B cell (primary cell): Measurements from ENCODE around the gene CTRB2. TPM values are rescaled to one million over a fixed set of nuclear protein-coding genes. Genes with fewer than 3 reads are reported as not detected.

Experiments
- ATAC-seq: fragments of 200-7000 bp; cut with Tn5 transposase; one replicate; pipeline ENCODE4 v1.10.0; 2021; ENCODE audit warnings: low read depth, mild to moderate bottlenecking, moderate number of reproducible peaks, moderate library complexity
- CTCF ChIA-PET: fragments of 350-600 bp; sonication (Branson Sonifier 250); formaldehyde crosslinking; loops from one replicate; lab custom pipeline; 2021; ENCODE audit warnings: antibody characterized with exemption, inconsistent platforms; lab: Charles Lee
- POLR2A ChIA-PET: fragments of 350-600 bp; sonication (Branson Sonifier 250); formaldehyde crosslinking; loops from one replicate; lab custom pipeline; 2021; ENCODE audit warnings: antibody characterized with exemption; lab: Charles Lee
- DNase-seq: peaks from one replicate; pipeline ENCODE4 v3.0.0; 2013
- H2AFZ ChIP-seq: 2 replicates; pipeline ENCODE4 v1.6.1; 2012; ENCODE audit warnings: mild to moderate bottlenecking, low read depth, low read length; ENCODE audit not compliant: insufficient read depth, poor library complexity, severe bottlenecking
- H3K27ac ChIP-seq, 2 donors: 1 replicate in 1 of 2; 2 replicates in 1 of 2; pipeline ENCODE4 v1.5.1; 2012 to 2013; ENCODE audit warnings: low read length in 2 of 2, mild to moderate bottlenecking in 2 of 2, moderate library complexity in 1 of 2
- H3K27me3 ChIP-seq, 4 experiments: fragments of 200-600 bp in 1 of 4; sonication (generic) in 1 of 4; replicated peaks in 1 of 4; 1 replicate in 2 of 4; 2 replicates in 2 of 4; pipeline versions ENCODE4 v1.6.1 to v1.7.0; 2013 to 2016; ENCODE audit warnings: low read length in 3 of 4, mild to moderate bottlenecking in 2 of 4, mixed read lengths in 1 of 4, moderate library complexity in 1 of 4; ENCODE audit not compliant: insufficient read depth in 4 of 4, control insufficient read depth in 3 of 4; ENCODE audit errors: control extremely low read depth in 1 of 4
- H3K36me3 ChIP-seq, 2 experiments: replicated peaks in 1 of 2; 1 replicate in 1 of 2; 2 replicates in 1 of 2; pipeline versions ENCODE4 v1.6.1 to v1.7.1; 2013; ENCODE audit warnings: low read length in 1 of 2; ENCODE audit not compliant: insufficient read depth in 2 of 2, control insufficient read depth in 1 of 2; ENCODE audit errors: control extremely low read depth in 1 of 2, extremely low read depth in 1 of 2
- H3K4me1 ChIP-seq, 2 donors: fragments of 200-600 bp in 1 of 2; sonication (generic) in 1 of 2; 1 replicate in 1 of 2; 2 replicates in 1 of 2; pipeline versions ENCODE4 v1.5.1 to v1.6.1; 2013 to 2017; ENCODE audit warnings: low read length in 2 of 2; ENCODE audit not compliant: control insufficient read depth in 2 of 2, insufficient read depth in 2 of 2
- H3K4me2 ChIP-seq: replicated peaks from 2 replicates; pipeline ENCODE3; 2012; ENCODE audit warnings: mild to moderate bottlenecking, low read depth, low read length; ENCODE audit not compliant: poor library complexity, severe bottlenecking
- H3K4me3 ChIP-seq, 5 experiments: fragments of 200-600 bp in 1 of 5; sonication (generic) in 1 of 5; 1 replicate in 3 of 5; 2 replicates in 2 of 5; pipeline versions ENCODE4 v1.5.1 to v1.7.0; 2011 to 2016; ENCODE audit warnings: low read length in 4 of 5, mild to moderate bottlenecking in 4 of 5, low read depth in 2 of 5, control low read depth in 1 of 5, moderate library complexity in 1 of 5; ENCODE audit not compliant: insufficient read depth in 1 of 5; ENCODE audit errors: control extremely low read depth in 1 of 5, extremely low read depth in 1 of 5
- H3K79me2 ChIP-seq: fragments of 200-600 bp; sonication (generic); one replicate; pipeline ENCODE4 v1.6.0; 2016; ENCODE audit warnings: low read length; ENCODE audit not compliant: control insufficient read depth, insufficient read depth
- H3K9ac ChIP-seq: fragments of 200-600 bp; sonication (generic); 2 replicates; pipeline ENCODE4 v1.6.1; 2017; ENCODE audit warnings: mild to moderate bottlenecking, low read length, moderate library complexity
- H3K9me3 ChIP-seq, 3 donors: one replicate each; pipeline versions ENCODE4 v1.6.1 to v1.7.1; 2013; ENCODE audit warnings: low read length in 2 of 3; ENCODE audit not compliant: control insufficient read depth in 2 of 3, insufficient read depth in 1 of 3; ENCODE audit errors: control extremely low read depth in 1 of 3
- H4K20me1 ChIP-seq: 2 replicates; pipeline ENCODE4 v1.6.0; 2012; ENCODE audit warnings: mild to moderate bottlenecking, low read length; ENCODE audit not compliant: insufficient read depth, control insufficient read depth, poor library complexity, severe bottlenecking
- H3K27ac Mint-ChIP-seq: one replicate; pipeline ENCODE4 v1.8.0; 2021; ENCODE audit warnings: mixed read lengths
- H3K27me3 Mint-ChIP-seq: one replicate; pipeline ENCODE4 v1.8.0; 2021; ENCODE audit warnings: mixed read lengths
- H3K4me1 Mint-ChIP-seq: one replicate; pipeline ENCODE4 v1.8.0; 2021; ENCODE audit warnings: mixed read lengths
- H3K4me3 Mint-ChIP-seq: one replicate; pipeline ENCODE4 v1.8.0; 2021; ENCODE audit warnings: mixed read lengths
- H3K9me3 Mint-ChIP-seq: one replicate; pipeline ENCODE4 v1.8.0; 2022; ENCODE audit warnings: mixed read lengths; ENCODE audit not compliant: insufficient read depth
- CTCF ChIP-seq: fragments of 200-600 bp; IDR thresholded peaks from one replicate; pipeline ENCODE4 v1.8.0; 2022; ENCODE audit warnings: antibody characterized with exemption, mild to moderate bottlenecking
- EZH2 ChIP-seq: IDR thresholded peaks from 2 replicates; pipeline ENCODE4 v1.6.1; 2012; ENCODE audit warnings: borderline replicate concordance, low read depth, mild to moderate bottlenecking, moderate library complexity, low read length; ENCODE audit not compliant: insufficient read depth, poor library complexity, severe bottlenecking
- WGBS: methylation state at CpG from one replicate; pipeline ENCODE4 v1.1.5; 2013; ENCODE audit warnings: missing lambda C conversion rate; ENCODE audit not compliant: insufficient coverage; 5-methylcytosine and 5-hydroxymethylcytosine counted together
- intact Hi-C: fragments of 100-400 bp; cut with micrococcal nuclease; formaldehyde crosslinking; loops from one replicate; pipeline ENCODE4 v1.10.0; 2022
- polyA plus RNA-seq: library from polyadenylated mRNA; depleted of rRNA; stranded (reverse); fragments of >200 nt; gene quantifications from 2 replicates; pipeline ENCODE4 v1.2.3, GENCODE V29; 2012
- total RNA-seq, 2 donors: library from RNA; stranded (reverse); fragments of 120-200 nt in 1 of 2; gene quantifications; 1 replicate in 1 of 2; 2 replicates in 1 of 2; pipeline versions ENCODE4 v1.2.3 to v1.2.4, GENCODE V29; 2013 to 2022

Gene CTRB2
- total and polyA plus RNA-seq, 2 donors (not counting 1 experiment from before 2014, with no cell fraction given): not detected

GRCh38 chr16:75236232-75236631, 29.3 kb upstream of the CTRB2 start:
- H3K9ac ChIP-seq: no peak overlapping the region
- no peak for DNase-seq
- H3K9me3 Mint-ChIP-seq: no peaks in the 10 kb centered on the region
- no peaks in the 10 kb centered on the region for H3K79me2 ChIP-seq
- no peak for TF ChIP-seq EZH2
- TF ChIP-seq CTCF: no peak
- H3K27ac Mint-ChIP-seq: peak overlapping the region; percentile 15
- H3K27ac ChIP-seq: no peak overlapping the region
- POLR2A ChIA-PET: no interaction called here
- H3K4me3 ChIP-seq: no peak overlapping the region
- CTCF ChIA-PET: interaction anchor here (1.3 to 7.1 kb wide), 4 partner anchors 19 to 166 kb away, joined by 4 to 109 read pairs (median 41); no protein-coding TSS in a partner anchor
- H3K4me1 ChIP-seq: peaks cover 0 to 7% of the 10 kb centered on the region in 2 donors
- H3K4me3 Mint-ChIP-seq: no peak overlapping the region
- peaks cover 0 to 85% (median 18%) of the 10 kb centered on the region in 4 experiments for H3K27me3 ChIP-seq
- no peaks in the 10 kb centered on the region for H4K20me1 ChIP-seq
- no peak overlapping the region for H2AFZ ChIP-seq
- no peaks in the 10 kb centered on the region for H3K36me3 ChIP-seq
- intact Hi-C loops: no loop called here
- H3K27me3 Mint-ChIP-seq: peaks cover 53% of the 10 kb centered on the region
- H3K4me1 Mint-ChIP-seq: peaks cover 2% of the 10 kb centered on the region
- ATAC-seq: no peak
- H3K4me2 ChIP-seq: no peak overlapping the region
- 96% methylated on average over 3 of the region's 7 CpGs for WGBS
- H3K9me3 ChIP-seq: peaks cover 0 to 32% (median 0%) of the 10 kb centered on the region in 3 donors

GRCh38 chr16:75235721-75236193, 28.8 kb upstream of the CTRB2 start:
- no peaks in the 10 kb centered on the region for H3K79me2 ChIP-seq
- H3K9me3 Mint-ChIP-seq: no peaks in the 10 kb centered on the region
- no peak overlapping the region for H3K9ac ChIP-seq
- ChIA-PET POLR2A (no interaction called here), CTCF (interaction anchor here (1.2 to 7.1 kb wide), 6 partner anchors 15 to 528 kb away, joined by 3 to 109 read pairs (median 18); no protein-coding TSS in a partner anchor)
- no peak overlapping the region for H2AFZ ChIP-seq
- no peaks in the 10 kb centered on the region for H4K20me1 ChIP-seq
- H3K4me3 Mint-ChIP-seq: no peak overlapping the region
- no peak overlapping the region for H3K4me3 ChIP-seq
- WGBS: 97% methylated on average over 34 of the region's 34 CpGs
- no peak overlapping the region for H3K27ac ChIP-seq
- peaks cover 0 to 32% (median 0%) of the 10 kb centered on the region in 3 donors for H3K9me3 ChIP-seq
- H3K4me1 ChIP-seq: peaks cover 0 to 7% of the 10 kb centered on the region in 2 donors
- DNase-seq (no peak), ATAC-seq (no peak)
- no peak overlapping the region for H3K4me2 ChIP-seq
- no peaks in the 10 kb centered on the region for H3K36me3 ChIP-seq
- intact Hi-C loops: no loop called here
- H3K27ac Mint-ChIP-seq: no peak overlapping the region
- peaks cover 0 to 82% (median 18%) of the 10 kb centered on the region in 4 experiments for H3K27me3 ChIP-seq
- peaks cover 50% of the 10 kb centered on the region for H3K27me3 Mint-ChIP-seq
- TF ChIP-seq EZH2 (no peak), CTCF (no peak)
- peaks cover 2% of the 10 kb centered on the region for H3K4me1 Mint-ChIP-seq
